HK-2 (cell line): ENCODE data around the gene HDAC4.

Experiments
- DNase-seq: peaks from one replicate; pipeline ENCODE4 v3.0.0-alpha.2; 2018; ENCODE audit not compliant: unreplicated experiment

HDAC4 gene

GRCh38 chr2:239064891-239065290 is 335.9 kb downstream of the HDAC4 start:
- no peak for DNase-seq

- DNase-seq = no peak
Observed at GRCh38 chr2:239064253-239064652, 336.6 kb downstream of the HDAC4 start.

- no peak for DNase-seq
Observed at GRCh38 chr2:239062743-239063142, 338.1 kb downstream of the HDAC4 start.

- no peak for DNase-seq
Observed at GRCh38 chr2:239061824-239062570, 338.8 kb downstream of the HDAC4 start.

- DNase-seq = no peak
Observed at GRCh38 chr2:239061121-239061666, 339.6 kb downstream of the HDAC4 start.

GRCh38 chr2:239060676-239061075 is 340.1 kb downstream of the HDAC4 start:
- no peak for DNase-seq

GRCh38 chr2:239059854-239060253 is 341.0 kb downstream of the HDAC4 start:
- no peak for DNase-seq

GRCh38 chr2:239058766-239059165 is 342.1 kb downstream of the HDAC4 start:
- DNase-seq = no peak

GRCh38 chr2:239057533-239057932 is 343.3 kb downstream of the HDAC4 start:
- DNase-seq = no peak

GRCh38 chr2:239056611-239057010 is 344.2 kb downstream of the HDAC4 start:
- no peak for DNase-seq

- peak; percentile 11 for DNase-seq
Observed at GRCh38 chr2:239055756-239056493, 344.9 kb downstream of the HDAC4 start.

- no peak for DNase-seq
Observed at GRCh38 chr2:239054921-239055320, 345.9 kb downstream of the HDAC4 start.

- no peak for DNase-seq
Observed at GRCh38 chr2:239053801-239054503, 346.9 kb downstream of the HDAC4 start.

GRCh38 chr2:239052798-239053665 is 347.8 kb downstream of the HDAC4 start:
- no peak for DNase-seq

- DNase-seq = no peak
Observed at GRCh38 chr2:239051891-239052445, 348.9 kb downstream of the HDAC4 start.

GRCh38 chr2:239050252-239050649 is 350.6 kb downstream of the HDAC4 start:
- no peak for DNase-seq

- no peak for DNase-seq
Observed at GRCh38 chr2:239049421-239050251, 351.2 kb downstream of the HDAC4 start.

- no peak for DNase-seq
Observed at GRCh38 chr2:239048736-239049135, 352.1 kb downstream of the HDAC4 start.

GRCh38 chr2:239047861-239048260 is 353.0 kb downstream of the HDAC4 start:
- no peak for DNase-seq

GRCh38 chr2:239047420-239047819 is 353.4 kb downstream of the HDAC4 start:
- no peak for DNase-seq
